Measurements from ENCODE around the gene ITGA2B.
"Not testable (repeated sequence)": the region's sequence is repeated elsewhere in the genome, so short reads cannot be mapped to it uniquely, and the experiment has no call there.

The ITGA2B gene

DNA sequence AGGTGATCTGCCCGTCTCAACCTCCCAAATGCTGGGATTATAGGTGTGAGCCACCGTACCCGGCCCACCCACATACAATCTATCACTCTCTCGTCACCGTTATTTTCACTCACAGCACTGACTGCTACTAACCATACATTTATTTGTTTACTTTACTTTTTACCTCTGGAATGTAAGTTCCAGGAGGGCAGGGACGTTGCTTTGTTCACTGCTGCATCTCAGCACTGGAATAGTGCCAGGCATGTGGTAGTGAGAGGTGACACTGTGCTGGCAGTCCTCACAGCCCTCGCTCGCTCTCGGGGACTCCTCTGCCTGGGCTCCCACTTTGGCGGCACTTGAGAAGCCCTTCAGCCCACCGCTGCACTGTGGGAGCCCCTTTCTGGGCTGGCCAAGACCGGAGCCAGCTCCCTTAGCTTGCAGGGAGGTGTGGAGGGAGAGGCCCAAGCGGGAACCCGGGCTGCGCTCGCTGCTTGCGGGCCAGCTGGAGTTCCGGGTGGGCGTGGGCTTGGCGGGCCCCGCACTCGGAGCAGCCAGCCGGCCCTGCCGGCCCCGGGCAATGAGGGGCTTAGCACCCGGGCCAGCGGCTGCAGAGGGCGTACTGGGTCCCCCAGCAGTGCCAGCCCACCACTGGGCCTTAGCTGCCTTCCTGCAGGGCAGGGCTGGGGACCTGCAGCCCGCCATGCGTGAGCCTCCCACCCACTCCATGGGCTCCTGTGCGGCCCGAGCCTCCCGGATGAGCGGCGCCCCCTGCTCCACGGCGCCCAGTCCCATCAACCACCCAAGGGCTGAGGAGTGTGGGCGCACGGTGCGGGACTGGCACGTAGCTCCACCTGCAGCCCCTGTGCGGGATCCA lies 20.8 kb downstream of the ITGA2B start:
- not testable (repeated sequence) for DNase-seq (ENCODE audit: low read depth)

DNA sequence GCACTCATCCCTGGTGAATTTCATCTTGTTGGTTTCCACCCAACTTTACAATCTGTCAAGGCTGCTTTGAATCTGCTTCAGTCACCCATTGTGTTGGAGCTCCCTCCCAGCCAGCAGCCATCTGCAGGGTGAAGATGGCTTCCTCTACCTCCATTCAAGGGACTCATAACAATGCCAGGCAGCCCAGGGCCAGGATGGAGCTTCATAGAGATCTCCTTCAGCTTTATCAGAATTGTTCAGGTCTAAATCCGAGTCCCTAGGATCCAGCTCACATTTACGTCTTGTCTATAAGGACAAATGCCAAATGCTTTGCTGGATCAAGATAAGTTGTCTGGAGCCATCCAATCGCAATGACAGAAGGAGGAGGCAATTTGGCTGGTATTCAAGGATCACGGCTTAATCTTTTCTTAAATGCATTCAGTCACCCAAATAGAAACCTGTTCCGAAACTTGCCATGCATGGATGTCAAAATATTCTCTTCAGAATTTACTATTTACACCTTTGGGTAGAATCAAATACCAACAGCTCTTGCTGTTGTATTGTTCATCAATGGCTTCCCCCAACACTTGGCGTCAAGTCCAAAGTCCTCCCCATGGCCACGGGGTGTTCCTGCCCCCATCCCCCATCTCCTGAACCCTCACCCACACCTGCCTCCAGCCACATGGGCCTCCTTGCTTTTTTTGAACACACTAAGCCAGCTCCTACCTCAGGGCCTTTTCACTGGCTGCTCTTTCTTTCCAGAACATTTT lies 22.0 kb downstream of the ITGA2B start:
- DNase-seq (ENCODE audit: low read depth) = no peak

DNA sequence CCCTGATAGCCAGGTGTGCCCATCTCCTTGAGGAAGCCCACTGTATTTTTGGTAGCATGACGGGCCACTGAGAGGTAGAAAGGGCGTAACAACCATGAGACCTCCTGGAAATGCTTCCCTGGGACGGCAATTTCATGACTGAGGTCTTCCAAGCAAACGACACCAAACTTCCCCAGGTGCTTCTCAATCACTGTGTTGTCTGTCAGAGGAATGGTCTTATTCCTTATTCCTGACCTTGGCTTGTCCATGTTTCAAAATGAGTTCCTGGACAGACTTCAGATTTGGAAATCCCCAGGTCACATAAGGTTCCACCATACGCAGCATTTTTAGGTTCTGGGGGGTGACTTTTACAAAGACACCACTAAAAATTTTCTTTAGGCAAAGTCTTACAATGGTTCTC lies 24.4 kb downstream of the ITGA2B start:
- DNase-seq (ENCODE audit: low read depth) = not testable (repeated sequence)

DNA sequence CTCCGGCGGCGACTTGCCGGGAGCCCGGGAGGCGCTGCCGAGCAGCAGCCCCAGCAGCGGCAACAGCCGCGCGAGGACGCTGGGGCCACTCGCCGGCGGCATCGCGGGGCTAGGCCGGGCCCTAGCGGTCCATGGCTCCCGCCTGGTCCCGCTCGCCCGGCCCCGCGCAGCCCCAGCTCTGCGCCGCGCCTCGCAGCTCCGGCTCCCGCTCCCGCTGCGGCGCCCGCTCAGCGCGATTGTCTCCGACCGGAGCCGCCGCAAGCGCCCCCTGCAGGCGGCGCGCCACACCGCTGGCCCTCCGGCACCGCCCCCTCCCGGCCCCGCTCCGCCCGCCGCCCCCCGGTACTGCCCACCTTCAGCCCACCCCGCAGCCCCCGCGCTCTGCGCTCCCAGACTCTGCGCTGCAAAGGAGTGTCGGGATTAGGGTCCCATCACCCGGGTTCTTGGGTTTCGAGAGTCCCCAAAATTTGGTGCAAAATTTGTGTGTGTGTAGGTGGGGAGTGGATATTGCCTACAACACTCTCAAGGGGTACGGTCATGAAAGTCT lies 25.8 kb downstream of the ITGA2B start, which contains the start of gene FAM171A2:
TSS of gene FAM171A2 (minus strand) at position 241 of the 547 bp plus-strand sequence. CDS start at position 102, 139 bp downstream.
- DNase-seq (ENCODE audit: low read depth) = peak; percentile 54

DNA sequence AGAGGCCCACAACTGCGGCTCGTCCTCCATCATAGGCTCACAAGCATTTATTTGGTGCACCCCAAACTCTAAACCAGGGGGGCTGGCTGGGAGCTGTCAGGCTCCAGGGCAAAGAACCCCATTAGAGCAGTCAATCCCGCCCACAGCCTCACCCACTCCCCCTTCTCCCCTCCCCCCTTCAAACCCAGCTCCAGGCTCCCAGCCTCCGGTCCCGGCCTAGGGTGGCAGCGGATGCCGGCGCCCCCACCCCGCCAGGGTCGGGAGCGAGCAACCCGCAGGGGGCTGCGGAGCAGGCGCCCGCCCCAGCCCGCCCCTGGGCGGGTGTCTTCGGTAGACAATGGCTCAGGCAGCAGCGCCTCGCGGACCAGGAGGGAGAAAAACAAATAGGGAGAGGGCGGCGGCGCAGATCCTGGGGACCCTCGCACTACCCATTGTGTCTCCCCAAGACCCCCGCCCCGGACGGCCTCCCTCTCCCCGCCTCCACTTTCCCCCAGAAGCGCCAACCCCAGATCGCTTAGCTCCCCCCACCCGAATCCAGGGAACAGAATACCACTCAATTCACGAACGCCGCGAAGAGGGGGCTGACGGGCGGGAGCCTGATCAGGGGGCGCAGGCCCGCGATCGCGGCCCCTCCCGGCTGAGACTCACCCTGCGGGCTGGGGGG lies 26.4 kb downstream of the ITGA2B start:
- DNase-seq (ENCODE audit: low read depth) = no peak

DNA sequence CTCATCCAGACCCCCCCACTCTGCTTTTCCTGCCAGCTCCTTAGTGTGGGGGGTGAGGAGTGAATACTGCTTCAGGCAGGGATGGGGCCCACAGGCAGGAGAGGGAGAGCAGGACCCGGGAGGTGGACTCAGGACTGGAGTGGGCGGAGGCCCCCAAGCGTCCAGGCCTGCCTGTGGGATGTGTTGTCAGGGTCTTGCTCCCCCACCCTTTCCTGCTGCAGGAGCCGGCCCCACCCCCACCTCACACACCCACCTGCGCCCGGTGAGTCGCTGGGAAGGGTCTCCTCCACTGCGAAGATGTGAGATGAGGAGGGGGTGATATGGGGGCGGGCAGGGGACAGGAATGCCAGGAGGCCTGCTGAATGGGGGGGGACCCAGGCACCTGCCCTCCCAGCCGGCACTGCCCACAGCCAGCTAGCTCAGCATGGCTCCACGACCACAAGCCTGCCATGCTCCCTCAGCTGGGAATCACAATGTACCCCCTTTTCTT lies 26.9 kb downstream of the ITGA2B start:
- no peak for DNase-seq (ENCODE audit: low read depth)

DNA sequence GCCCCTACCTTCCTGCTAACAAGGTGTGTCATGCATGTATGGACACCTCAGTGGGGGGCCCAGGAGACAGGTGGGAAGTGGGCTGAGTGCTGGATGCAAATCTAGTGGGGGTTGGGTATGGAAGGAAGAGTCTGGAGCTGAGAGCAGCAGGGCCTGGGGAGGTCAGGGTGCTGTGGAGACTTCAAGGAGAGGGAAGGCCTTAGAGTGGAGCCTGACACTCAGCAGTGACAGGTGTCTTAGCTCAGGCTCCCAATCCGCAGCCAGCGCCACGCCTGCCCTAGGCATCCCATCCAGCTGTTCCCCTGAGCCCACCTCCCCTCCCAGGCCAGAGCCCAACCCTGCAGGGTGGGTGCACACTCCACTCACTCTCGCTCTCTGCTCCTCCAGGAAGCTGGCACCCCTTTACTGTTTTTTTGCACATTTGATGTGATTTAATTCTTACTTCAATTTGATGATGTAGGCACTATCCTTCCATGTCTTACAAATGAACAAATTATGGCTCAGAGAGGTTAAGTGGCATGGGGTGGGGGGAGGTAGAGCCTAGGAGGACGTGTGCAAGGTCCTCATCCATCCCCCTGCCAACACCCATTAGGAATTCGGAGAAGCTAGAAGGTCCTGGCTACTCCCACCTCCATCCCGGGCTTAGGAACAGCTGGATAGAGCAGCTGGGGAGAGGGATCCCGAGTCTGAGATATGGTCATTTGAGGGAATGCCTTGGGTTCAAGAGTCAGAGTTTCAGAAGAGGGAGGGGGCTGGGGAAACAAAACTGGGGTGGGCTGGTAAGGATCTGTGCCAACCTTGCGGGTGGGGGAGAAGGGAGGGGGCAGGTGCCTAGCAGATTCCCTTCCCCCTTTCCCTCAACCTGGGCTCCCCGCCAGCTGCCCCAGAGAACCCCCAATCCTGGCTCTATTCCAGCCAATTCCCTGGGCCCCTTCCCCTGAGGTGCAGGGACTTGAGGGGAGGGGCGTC lies 27.9 kb downstream of the ITGA2B start:
- DNase-seq (ENCODE audit: low read depth) = no peak

DNA sequence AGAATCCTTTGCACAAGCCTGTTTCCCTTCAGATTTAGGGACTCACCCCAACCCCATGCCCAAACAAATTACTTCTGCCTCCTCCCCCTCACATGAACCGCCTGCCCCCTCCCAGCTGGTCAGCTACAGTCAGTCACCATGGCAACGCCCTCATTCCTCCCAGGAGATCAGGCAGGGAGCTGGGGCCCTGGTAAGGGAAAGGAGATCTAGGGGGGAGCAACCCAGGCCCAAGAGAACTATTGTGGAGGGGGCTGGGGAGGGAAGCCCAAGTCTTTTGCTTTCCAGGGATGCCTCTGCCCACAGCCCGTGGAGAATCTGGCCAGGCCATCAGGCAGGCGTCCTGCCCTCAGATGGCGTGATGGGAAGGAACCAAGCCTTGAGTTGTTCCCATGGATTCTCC lies 28.6 kb downstream of the ITGA2B start:
- DNase-seq (ENCODE audit: low read depth) = no peak

DNA sequence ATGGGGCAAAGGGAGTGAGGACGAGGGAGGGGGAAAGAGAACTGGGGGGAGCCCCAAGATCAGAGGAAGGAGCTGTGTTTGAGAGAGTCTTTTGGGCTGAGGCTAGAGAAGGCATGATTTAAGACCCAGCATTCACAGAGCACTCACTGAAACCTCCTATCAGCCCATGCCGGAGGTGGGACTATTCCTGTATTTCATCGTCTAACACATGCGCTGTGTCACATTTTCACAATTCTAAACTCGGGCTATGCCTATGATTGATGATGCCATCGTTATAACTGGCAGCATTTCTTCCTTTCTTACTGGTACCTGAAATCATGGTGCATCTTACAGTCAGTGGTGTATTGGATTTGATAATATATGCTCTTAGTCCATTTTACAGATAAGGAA lies 29.3 kb downstream of the ITGA2B start:
- no peak for DNase-seq (ENCODE audit: low read depth)

DNA sequence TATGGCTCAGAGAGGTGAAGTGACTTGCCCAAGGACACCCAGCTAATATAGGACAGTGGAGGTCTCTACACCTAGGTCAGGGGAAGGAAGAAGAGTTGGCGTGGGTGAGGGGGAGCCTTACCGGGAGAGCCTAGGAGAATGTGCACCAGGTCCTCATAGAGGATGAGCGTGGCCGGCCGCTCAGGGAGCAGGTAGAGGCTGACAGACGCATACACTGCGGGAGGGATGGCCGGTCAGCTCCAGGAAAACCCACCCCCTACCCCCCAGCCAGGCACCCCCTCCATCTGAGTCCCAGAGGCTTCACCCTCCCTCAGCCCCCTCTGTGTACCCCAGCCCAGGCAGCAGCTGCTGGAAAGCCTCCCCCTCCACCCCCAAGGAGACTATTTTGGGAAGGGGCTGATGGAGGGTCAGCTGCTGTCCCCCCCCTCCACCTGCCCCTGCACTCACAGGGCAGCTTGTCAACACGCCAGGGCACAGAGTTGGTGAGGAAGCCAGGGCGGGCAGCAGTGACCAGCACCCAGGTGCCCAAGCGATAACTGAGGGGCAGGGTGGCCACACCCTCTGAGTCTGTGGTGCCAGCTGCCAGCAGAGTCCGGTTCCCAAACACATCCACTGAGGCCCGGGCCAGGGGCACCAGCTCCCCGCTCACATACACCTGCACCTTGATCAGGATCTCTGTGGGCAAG lies 29.8 kb downstream of the ITGA2B start:
- DNase-seq (ENCODE audit: low read depth) = no peak

DNA sequence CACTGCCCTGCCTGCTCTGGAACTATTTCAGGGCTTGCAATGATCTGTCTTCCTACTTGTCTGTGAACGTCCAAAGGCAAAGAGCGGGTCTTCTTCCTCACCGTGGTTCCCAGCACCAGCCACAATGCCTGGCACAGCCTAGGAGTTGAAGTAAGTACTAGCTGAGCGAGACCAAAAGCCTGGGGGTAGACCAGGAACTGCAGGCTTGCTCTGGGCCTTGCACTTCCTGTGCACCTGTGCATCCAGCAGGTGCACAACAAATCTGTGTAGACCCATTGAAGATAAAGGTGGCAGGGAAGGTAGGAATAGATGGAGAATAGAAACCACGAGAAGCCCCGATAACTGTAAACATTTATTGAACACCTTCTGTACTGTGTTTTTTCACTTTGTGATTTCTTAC lies 30.4 kb downstream of the ITGA2B start:
- no peak for DNase-seq (ENCODE audit: low read depth)

DNA sequence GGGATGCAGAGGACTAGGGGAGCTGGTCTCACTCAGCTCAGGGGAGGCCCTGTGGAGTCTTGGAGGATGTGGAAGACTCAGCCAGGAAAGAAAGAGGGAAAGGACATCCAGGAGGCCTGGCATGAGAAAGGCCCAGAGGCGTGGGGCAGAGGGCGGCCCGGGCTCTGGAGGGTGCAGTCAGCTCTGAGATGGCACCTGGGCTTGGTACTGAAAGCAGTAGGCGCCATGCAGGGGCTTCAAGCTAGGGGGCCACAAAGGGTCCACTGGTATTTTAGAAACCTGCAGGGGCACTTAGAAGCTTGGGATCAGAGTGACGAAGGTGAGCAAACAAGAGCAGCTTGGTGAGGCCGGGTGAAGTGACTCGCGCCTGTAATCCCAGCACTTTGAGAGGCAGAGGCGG lies 31.4 kb downstream of the ITGA2B start:
- no peak for DNase-seq (ENCODE audit: low read depth)

DNA sequence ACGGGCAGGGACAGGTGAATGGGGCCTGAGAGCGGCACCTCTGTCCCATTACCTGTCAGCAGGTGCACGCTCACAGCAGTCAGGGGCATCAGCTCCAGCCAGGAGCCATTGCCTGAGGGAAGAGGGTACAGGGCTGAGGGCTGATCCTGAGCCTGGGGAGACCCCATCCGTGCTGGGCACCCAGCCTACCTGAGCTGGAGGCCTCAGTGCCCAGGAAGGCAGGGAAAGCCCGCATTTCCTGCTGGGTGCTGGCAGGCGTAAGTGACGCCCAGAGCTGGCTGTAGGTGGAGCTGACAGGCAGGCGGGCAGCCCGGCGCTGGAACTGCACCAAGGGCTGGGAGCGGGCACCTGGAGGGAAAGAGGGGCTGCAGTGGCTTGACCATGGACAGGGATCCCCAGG lies 33.2 kb downstream of the ITGA2B start:
- DNase-seq (ENCODE audit: low read depth) = no peak

DNA sequence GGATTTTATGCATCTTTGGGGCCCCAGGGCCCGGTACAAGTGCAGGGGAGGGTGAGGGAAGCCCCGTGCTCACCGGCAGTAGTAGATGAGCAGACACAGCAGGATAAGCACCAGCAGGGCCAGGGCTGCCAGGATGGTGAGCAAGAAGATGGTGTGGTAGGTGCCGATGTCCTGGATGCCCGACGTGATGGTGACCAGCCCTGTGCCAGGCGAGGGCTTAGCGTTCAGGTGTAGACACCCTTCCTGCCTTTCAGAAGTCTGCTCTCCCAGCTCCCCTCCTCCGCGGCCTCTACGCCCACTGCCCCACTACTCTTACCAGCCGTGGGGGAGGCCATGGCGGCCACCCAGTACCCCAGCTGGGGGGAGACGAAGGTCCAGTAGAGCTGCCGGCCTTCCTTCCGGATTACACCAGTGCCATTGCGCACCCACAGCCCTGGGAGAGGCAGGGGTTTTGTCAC lies 33.8 kb downstream of the ITGA2B start:
- DNase-seq (ENCODE audit: low read depth) = no peak

DNA sequence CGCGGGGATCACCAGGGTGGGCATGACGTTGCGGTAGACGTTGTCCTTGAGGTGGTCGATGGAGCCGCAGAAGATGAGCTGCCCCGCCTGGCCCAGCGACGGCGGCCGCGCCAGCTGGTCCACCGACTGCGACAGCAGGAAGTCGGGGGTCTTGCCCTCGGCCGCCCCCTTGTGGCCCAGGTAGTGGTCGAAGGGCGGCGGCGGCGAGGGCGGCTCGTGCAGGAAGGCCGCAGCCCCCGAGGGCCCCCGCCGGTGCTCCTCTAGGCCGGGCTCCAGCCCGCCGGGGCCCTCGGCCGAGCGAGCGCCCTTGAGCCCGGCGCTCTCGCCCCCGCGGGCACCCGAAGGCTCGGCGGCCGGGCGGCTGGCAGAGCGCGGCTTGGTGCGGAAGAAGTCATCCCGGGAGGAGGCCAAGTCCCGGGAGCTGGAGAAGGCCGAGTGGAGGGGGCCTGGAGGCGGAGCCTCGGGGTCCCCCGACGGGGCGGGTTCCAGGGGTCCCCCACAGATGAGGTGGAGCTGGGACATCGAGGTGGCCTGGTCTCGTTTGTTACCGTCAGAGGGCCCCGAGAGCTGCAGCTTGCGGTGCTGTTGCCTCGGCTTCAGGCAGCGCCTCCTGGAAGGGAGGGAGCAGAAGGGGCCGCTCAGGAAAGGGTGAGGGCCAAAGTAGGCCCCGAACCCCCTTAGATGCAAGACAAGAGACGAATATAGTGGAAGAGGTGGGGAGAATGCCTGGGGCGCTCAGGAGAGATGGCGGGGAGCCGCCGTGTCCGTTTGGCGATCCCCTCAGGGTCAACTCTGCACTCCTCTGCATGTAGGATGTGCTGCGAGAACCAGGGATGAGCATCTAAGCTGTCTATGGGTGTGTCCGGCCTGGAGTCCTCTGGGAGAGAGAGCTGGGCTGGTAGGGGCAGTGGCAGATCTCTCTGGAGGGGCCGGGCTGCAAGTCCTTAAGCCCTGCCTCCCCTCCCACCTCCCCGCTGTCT lies 34.6 kb downstream of the ITGA2B start:
- DNase-seq (ENCODE audit: low read depth) = peak; percentile 48

DNA sequence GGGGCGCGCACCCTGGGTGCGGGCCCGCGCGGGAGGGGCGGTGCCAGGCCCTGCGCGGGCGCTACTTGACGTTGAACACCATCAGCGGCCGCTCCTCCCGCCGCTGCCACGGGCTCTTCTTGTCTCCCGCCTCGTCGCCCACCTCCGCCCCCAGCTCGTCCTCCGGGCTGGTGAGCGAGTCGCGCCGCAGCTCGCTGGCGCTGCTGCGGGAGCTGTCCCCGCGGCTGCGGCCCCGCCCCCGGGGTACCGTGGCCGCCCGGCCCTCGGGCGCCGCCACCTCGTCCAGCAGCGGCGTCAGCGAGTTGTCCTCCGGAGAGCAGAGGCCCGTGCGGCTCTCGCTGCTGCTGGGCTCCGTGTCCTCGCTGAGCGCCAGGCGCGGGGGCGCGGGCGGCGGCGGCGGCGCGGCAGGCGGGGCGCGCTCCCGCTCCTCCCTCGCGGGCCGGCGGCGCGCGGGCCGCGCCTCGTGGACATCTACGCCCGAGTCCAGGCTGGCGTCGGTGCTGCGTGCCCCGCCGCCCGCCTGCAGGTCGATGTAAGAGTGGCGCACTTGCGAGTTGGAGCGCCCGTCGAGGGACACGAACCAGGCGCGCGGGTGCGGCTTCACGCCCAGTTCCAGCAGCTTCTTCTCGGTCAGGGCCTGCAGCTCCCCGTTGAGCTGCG lies 35.6 kb downstream of the ITGA2B start:
- no peak for DNase-seq (ENCODE audit: low read depth)

DNA sequence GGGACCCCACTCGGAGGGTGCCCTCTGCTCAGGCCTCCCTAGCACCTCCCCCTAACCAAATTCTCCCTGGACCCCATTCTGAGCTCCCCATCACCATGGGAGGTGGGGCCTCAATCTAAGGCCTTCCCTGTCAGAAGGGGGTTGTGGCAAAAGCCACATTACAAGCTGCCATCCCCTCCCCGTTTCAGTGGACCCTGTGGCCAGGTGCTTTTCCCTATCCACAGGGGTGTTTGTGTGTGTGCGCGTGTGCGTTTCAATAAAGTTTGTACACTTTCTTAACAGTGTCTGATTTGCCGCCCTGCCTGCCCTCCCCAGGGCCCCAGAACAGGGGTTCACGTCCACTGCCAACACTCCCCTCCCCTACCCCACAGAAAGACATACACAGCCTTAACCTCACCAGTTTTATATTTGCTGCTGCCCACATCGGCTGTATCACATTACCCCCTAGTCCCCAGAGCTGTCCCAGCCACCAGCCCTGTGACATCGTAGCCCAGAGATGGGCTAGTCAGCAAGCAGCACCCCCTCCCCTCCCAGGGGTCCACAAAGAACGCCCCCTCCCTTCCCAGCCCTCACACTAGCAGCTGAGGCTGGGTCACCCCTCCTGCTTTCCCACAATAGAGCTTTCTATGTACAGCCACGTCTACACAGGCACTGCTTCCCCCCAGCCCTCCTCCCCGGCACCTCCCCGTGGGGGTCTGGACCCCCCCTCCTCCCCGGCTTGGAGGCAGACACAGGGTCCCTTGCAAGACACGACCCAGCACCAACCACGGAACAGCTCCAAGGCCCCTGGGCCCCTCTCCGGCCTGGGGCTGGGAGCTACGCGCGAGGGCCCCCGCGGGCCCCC lies 36.4 kb downstream of the ITGA2B start:
- DNase-seq (ENCODE audit: low read depth) = no peak

Data from stimulated activated CD8-positive, alpha-beta memory T cell treated with anti-CD3 and anti-CD28 coated beads, Interleukin-4, amount 100 ng/mL, for 24 hours (primary cell).